Myocyte (in vitro differentiated cells): ENCODE data around the gene CPT1A. TPM values are rescaled to one million over a fixed set of nuclear protein-coding genes. Genes with fewer than 3 reads are reported as not detected.

ENCODE experiments used
- DNase-seq: peaks from one replicate; pipeline ENCODE4 v3.0.0-alpha.2; 2012; ENCODE audit warnings: low read depth
- total RNA-seq: library from RNA; depleted of rRNA; stranded (reverse); fragments of >200 nt; gene quantifications from 2 replicates; pipeline ENCODE4 v1.2.3, GENCODE V29; 2014

CPT1A gene
- total RNA-seq, 1 donor from 2014 or later: 2.8 TPM

- no peak for DNase-seq
Observed at GRCh38 chr11:68854273-68854958, 12.7 kb upstream of the CPT1A start.

DNA sequence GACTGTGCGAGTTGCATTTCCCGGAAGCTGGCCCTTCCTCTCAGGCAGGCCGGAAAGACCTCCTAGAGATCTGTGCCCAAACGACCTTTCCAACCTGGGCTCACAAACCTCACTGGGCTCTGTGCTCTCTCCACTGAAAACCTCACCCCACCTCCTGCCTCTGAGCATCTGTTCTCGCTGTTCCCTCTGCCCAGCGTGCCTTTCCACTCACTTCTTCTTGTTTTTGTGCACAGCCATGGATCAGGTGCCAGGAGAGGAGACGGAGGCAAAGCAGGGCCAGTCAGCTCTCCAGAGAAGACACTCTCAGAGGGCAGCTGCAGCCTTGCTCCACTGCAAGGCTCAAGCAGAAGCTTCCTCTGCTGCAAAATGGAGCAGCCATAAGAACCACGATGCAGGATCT lies 10.9 kb upstream of the CPT1A start:
- no peak for DNase-seq

DNA sequence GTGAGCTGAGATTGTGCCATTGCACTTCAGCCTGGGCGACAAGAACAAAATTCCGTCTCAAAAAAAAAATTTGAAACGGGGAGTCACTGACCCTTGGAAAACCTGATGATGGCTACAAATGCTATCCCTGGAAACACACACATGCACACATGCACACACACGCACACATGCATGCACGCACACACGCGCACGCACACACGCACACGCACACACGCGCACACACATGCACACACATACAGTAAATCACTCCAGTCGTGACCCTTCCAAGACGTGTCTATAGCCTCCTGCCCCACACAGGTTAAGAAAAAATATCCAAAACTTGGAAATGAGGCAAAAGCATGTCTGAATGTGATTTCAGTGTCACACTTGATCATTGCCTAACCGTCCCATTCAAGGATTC lies 6.7 kb upstream of the CPT1A start:
- no peak for DNase-seq

DNA sequence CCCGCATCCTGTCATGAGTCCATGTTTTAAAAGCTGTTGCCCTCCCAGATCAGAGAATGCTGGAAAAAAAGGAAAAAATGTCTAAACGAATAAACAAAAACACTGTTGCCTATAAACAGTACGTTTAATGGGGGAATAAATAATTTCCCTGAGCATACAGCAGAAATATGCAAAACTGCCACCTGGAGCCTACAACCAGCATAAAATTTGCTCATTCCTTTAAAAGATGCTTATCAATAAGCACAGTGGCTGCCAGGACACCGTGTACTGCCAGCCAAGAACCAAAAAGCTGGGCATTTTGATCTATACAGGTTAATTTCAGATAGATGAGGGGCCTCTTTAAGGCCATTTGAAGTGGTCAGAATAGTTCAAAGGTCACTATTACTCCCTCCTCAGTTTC lies 5.7 kb upstream of the CPT1A start:
- no peak for DNase-seq

GRCh38 chr11:68845351-68846002 lies 3.8 kb upstream of the CPT1A start:
- DNase-seq: no peak

DNA sequence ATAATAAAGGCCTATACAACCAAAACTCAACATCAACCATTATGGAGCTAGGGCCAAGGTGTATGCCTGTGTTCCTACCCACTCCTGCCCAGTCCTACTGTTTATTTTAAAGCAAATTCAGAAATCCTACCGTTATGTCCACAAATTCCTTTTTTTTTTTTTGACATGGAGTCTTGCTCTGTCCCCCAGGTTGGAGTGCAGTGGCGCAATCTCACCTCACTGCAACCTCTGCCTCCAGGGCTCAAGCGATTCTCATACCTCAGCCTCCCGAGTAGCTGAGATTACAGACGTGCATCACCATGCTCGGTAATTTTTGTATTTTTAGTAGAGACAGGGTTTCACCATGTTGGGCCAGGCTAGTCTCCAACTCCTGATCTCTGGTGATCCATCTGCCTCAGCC lies 3.1 kb upstream of the CPT1A start:
- DNase-seq: no peak

DNA sequence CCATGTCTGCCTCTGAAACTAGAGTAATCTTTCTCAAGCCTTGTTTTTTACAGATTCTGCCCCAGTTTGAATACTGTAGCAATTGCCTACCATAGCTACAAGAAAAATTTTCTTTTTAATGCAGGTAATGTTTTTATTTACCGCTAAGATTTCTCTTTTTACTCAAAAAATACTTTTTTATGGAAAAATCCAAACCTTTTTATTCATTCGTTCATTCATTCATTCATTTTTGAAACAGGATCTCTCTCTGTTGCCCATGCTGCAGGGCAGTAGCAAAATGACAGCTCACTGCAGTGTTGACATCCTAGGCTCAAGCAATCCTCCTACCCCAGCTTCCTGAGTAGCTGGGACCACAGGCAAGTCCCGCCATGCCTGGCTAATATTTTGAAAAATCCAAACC lies 2.7 kb upstream of the CPT1A start:
- no peak for DNase-seq

- no peak for DNase-seq
Observed at GRCh38 chr11:68843703-68844312, 2.1 kb upstream of the CPT1A start.

GRCh38 chr11:68843052-68843561 lies 1.4 kb upstream of the CPT1A start:
- DNase-seq: no peak

DNA sequence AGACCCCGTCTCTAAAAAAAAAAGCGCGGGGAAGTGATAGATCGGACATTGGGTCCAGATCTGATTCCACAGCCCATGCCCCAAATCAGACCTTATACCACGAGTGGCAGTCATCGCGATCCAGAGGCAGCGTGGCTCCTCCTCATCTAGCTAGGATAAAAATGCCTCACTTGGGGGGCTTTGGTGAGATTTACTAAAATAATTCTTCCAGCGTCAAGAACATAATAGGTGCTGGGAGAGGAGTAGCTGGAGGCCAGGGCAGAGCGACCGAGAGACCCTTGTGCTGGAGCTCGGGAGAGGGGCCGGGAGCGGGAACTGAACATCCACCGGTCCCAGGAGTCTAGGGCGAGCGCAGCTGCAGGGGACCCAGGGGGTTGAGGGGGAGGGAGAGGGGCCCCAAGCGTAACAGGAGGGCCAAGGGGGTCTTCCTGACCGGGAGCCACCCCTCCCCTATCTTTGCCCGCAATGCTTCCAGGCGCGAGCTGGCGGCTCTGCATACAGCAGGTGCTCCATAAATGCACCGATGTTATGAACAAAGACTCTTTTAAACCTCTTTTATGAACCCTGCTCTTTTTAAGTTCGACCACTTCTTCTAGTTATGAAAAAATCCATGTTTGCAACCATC lies 823 bp upstream of the CPT1A start:
- DNase-seq: no peak

DNA sequence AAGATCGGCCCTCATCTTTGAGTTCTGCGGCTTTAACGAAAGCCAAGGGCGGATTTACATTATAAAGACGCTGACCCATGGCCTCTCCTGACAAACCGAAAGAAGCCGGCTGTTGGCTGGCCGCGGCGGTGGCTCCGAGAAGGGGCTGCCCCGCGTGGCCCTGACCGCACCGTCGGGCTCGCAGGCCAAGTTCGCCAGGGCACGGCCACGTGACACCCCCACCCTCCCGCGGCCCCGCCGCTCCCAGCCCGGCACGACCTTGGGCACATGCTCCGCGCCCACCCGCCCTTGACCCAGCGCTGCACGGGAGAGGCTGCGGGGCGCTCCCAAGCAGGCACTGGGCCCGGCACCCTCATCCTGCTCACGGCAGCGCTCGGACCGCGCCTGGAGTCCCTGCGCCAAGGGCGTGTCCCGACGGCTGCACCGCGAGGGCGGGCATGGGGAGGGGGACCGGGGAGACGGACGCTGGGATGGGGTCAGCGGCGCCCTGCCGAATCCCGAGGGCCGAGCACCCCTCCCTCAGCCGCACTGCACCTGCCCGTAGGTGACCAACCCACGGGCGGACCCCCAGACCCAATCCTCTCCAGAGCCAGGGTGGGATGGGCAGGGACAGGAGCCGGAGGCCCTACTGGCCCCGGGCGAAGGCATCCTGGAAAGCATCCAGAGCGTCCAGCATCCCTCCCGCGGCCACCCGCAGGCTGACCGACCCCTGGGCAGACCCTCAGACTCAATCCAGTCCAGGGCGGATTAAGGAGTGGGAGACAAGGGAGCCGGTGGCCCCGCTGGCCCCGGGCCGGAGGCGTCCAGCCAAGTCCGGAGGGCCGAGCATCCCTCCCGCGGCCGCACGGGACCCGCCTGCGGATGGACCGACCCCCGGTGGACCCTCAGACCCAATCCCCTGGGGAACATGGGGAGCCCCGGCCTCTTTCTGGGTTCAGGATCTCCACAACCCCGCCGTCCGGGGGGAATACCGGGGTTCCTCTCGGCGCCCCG lies 759 bp downstream of the CPT1A start:
- DNase-seq: peak; percentile 22

GRCh38 chr11:68839911-68840641 lies 1.6 kb downstream of the CPT1A start:
- peak; percentile 29 for DNase-seq

DNA sequence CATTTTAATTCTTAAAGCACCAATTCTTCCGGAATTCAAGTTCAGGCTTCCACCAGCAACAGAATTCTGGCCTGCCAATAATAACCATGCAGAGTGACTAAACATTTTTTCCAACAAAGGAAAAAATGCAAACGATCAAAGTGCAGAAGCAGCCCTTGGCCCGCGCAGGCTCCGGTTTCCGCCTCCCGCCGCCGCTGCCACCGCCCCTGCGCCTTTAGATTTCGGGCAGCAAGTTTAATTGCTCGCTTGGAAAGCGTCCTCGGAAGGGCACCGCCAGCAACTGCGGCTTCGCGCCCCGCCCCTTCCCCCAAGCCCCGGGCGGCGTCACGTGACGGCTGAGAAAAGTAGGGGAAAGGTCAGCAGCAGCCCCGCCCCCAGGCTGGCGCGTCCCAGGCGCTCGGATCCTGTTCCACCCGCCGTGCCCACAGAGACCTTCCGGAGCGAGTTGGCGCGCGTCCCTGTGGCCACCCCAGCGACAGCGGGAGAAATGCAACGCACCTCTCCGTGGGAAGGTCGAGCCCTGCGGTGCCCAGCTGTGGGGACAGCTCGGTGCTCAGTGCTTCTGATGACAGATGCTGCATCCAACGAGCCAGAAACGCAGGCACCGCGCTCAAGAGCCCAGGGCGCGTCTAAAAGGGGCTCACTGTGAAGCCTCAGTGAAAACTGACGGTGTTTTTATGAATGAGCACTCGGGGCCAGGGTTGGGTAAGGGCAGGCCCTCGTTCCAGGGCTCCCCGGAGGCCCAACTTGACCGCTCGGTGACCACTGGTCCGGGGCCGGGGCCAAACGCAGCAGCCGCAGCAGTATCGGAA lies 2.5 kb downstream of the CPT1A start:
- DNase-seq: peak; percentile 95

DNA sequence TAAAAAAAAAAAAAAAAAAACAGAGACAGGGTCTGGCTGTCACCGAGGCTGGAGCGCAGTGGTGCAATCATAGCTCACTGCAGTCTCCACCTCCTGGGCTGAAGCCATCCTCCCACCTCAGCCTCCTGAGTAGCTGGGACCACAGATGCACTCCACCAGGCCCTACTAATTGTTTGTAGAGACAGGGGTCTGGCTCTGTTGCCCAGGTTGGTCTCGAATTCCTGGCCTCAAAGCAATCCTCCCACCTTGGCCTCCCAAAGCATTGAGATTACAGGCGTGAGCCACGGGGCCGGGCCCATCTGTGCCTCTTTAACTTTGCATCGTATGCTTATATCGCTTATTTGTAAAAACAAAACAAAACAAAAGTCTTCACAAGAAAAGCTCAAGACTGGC lies 3.1 kb downstream of the CPT1A start:
- peak; percentile 8 for DNase-seq

DNA sequence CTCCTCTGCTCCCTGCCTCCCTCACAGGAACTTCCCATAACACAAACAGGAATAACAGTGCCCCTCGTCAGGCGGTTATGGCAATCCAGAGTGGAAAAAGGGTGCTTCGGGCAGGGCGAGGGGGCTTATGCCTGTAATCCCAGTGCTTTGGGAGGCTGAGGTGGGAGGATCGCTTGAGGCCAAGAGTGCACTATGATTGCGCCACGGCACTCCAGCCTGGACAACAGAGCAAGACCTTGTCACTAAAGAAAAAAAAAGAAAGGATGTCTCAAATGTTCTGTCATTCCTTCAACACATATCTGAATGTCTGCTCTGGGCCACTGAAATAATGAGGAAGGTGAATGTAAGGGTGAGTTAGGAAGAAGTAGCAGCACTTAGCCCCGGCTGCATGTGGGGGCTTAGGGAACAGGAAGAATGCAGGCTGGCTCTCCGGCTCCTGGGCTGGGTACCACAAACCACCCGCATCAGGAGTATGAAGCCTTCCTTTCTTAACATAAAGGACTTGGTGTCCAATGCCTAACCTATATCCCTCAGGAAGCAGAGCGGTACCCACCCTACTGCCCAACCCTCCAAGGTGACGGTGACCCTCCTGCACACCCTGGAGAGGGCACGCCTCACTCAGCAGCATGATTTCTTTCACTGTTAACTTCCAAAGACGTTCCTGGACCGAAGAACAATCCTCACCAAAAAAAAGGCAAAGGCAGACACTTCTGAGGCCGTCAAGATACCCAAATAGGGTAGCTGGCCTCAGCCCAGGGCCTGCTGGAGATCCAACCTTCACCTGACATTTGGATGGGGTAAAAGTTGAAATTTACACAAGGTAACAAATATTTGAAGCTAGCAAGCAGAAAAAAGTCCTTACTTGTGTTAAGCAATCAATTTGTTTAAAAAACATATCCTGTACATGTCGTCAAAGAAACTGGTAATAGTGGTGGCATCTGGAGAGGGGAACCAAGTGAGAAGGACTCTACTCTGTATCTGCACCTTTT lies 3.8 kb downstream of the CPT1A start:
- no peak for DNase-seq

DNA sequence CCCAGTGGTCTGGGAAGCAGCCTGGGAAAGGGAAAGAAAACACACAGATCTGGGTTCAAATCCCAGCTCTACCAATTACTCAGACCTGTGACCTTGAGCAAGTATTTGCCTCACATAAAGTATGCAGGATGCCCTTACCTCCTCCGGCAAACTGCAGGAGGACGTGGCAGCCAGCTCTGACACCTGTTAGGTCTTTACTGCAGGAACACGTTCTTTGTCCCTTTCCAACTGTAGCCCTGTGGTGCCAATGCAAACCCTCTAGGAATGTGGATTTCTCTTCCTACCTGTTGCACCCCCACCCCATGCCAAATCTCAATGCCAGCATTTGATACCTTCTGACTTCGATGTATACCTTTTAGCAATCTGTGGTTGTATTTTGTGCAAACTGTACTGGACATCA lies 6.0 kb downstream of the CPT1A start:
- DNase-seq: no peak

DNA sequence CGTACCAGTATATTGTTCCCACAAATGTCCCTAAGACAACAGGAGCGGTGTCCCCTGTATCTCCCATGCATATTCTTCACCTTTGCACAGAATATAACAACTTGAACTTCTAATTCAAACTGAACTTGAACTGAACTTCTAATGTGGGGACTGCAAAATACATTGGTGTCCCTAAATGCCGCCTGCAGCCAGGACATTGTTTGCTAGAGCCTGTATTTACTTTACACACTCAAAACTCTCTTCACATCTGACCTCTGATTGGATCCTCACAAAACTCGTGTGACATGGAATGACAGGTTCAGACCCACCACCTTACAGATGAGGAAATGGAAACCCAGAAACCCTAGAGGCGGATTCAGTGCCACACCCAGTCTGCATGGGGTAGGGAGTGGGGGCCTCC lies 6.4 kb downstream of the CPT1A start:
- DNase-seq: no peak
